ENCODE measurements around the gene FANCM. TPM values are rescaled to one million over a fixed set of nuclear protein-coding genes. Genes with fewer than 3 reads are reported as not detected.

Gene FANCM
- total RNA-seq, 1 experiment from 2014 or later, result 11.9 TPM

GRCh38 chr14:45242706-45243105 lies 107.0 kb downstream of the FANCM start:
- no peak for DNase-seq (ENCODE audit: low read depth)

- peak; percentile 40 for DNase-seq (ENCODE audit: low read depth)
These were observed 110.4 kb downstream of the FANCM start for GRCh38 chr14:45246151-45246550.

- DNase-seq (ENCODE audit: low read depth), result no peak
These were observed 111.0 kb downstream of the FANCM start for GRCh38 chr14:45246691-45247090.

GRCh38 chr14:45247427-45247826 lies 111.7 kb downstream of the FANCM start:
- DNase-seq (ENCODE audit: low read depth), result no peak

- DNase-seq (ENCODE audit: low read depth), result peak; percentile 82
These were observed 114.3 kb downstream of the FANCM start for GRCh38 chr14:45249856-45250575.

Other genes with a start within 250 kb of the FANCM start
- gene KLHL28, start 174.0 kb upstream of the FANCM start, total RNA-seq (2014; rRNA removed), result 4.2 and 4.5 TPM in 2 replicates
- 18.1 and 20.7 TPM in 2 replicates for gene TOGARAM1, start 173.7 kb upstream of the FANCM start, total RNA-seq (2014; rRNA removed)
- 23.9 and 26.1 TPM in 2 replicates for gene PRPF39, start 51.8 kb upstream of the FANCM start, total RNA-seq (2014; rRNA removed)
- 45.9 and 59.0 TPM in 2 replicates for gene FKBP3, start 1.4 kb upstream of the FANCM start, total RNA-seq (2014; rRNA removed)
- 40.2 and 45.4 TPM in 2 replicates for gene MIS18BP1, start 117.3 kb downstream of the FANCM start, total RNA-seq (2014; rRNA removed)

All from LHCN-M2 (cell line).